ENCODE results near the gene TFEB.

The TFEB gene

GRCh38 chr6:41743406-41744235, 8.2 kb upstream of the TFEB start:
- Histone ChIP-seq H2BK120ac (ENCODE audit: low read depth, low read length) (no peak overlapping the region), H4K5ac (ENCODE audit: low read length) (no peak overlapping the region), H3K4me1 (ENCODE audit: control insufficient read depth, low read depth, low read length) (no peaks in the 10 kb centered on the region), H3K79me1 (ENCODE audit: low read length) (no peaks in the 10 kb centered on the region), H4K8ac (ENCODE audit: low read depth, low read length) (no peak overlapping the region), H2BK5ac (ENCODE audit: low read length) (no peak overlapping the region), H3K4ac (ENCODE audit: low read depth, low read length) (no peak overlapping the region), H3K4me2 (ENCODE audit: low read length) (no peak overlapping the region), H2AK5ac (ENCODE audit: low read length) (no peak overlapping the region), H3K79me2 (ENCODE audit: control insufficient read depth, insufficient read depth, low read length) (no peaks in the 10 kb centered on the region), H3K18ac (ENCODE audit: low read length) (no peak overlapping the region), H3K27me3 (ENCODE audit: insufficient read depth, low read length, poor library complexity) (no peaks in the 10 kb centered on the region), H3K36me3 (ENCODE audit: control insufficient read depth, insufficient read depth, low read length) (no peaks in the 10 kb centered on the region), H2BK15ac (replicated peaks; ENCODE audit: low read depth) (no peak overlapping the region), H3K23ac (ENCODE audit: low read length) (no peak overlapping the region), H3K4me3 (ENCODE audit: low read length) (no peak overlapping the region), H3K56ac (ENCODE audit: low read length) (no peak overlapping the region), H3K27ac (ENCODE audit: low read depth, low read length) (no peak overlapping the region), H3K9ac (ENCODE audit: low read length) (no peak overlapping the region)
- DNase-seq: no peak
- no CpG with 5 or more reads among the region's 6 CpGs for WGBS (ENCODE audit: extremely low coverage, insufficient coverage, low lambda C conversion rate)

DNA sequence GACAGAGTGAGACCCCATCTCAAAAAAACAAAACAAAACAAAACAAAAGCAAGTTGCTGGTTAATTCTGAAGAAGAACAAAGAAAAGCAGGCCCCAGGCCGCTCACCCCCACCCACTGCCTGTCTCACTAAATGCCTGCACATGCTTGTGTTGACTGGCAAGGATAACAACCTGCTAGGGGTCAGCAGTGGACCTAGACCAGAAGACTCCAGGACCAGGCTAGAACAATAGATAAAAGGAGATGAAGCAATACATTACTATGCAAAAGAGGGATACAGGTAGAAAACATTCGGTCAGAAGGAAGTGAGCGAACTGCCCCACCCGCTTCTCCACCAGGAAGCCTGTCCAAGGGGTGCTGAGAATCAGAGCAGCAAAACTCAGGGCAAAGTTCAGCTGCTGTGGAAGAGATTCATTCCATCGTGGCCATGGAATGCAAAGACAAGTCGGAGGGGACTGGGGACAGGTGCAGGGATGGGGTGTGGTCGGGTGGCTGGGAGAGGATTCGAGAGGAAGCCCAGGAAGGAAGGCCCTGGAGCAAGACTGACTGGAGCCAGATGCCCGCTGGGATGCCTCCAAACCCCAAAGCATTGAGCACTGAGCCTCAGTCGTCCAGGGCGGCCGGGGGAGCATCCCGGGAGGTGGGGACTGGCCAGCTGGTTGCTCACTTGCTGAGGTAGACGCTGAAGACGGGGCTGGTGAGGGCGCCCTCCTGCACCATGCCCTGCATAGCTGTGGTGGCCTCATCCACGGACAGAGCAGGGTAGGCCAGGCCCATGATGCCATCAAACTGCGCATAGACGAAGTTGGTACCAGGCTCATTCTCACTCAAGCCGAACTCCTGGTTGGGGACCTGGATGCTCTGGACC, 6.5 kb upstream of the TFEB start:
- Histone ChIP-seq H3K4me3 (ENCODE audit: low read length) (no peak overlapping the region), H3K4ac (ENCODE audit: low read depth, low read length) (no peak overlapping the region), H3K27me3 (ENCODE audit: insufficient read depth, low read length, poor library complexity) (no peaks in the 10 kb centered on the region), H3K9ac (ENCODE audit: low read length) (no peak overlapping the region), H2BK120ac (ENCODE audit: low read depth, low read length) (no peak overlapping the region), H3K4me2 (ENCODE audit: low read length) (no peak overlapping the region), H3K18ac (ENCODE audit: low read length) (no peak overlapping the region), H3K79me1 (ENCODE audit: low read length) (no peaks in the 10 kb centered on the region), H3K23ac (ENCODE audit: low read length) (no peak overlapping the region), H2AK5ac (ENCODE audit: low read length) (no peak overlapping the region), H3K27ac (ENCODE audit: low read depth, low read length) (no peak overlapping the region), H3K79me2 (ENCODE audit: control insufficient read depth, insufficient read depth, low read length) (no peaks in the 10 kb centered on the region), H4K5ac (ENCODE audit: low read length) (no peak overlapping the region), H3K4me1 (ENCODE audit: control insufficient read depth, low read depth, low read length) (no peaks in the 10 kb centered on the region), H2BK5ac (ENCODE audit: low read length) (no peak overlapping the region), H3K36me3 (ENCODE audit: control insufficient read depth, insufficient read depth, low read length) (no peaks in the 10 kb centered on the region), H3K56ac (ENCODE audit: low read length) (no peak overlapping the region), H4K8ac (ENCODE audit: low read depth, low read length) (no peak overlapping the region), H2BK15ac (replicated peaks; ENCODE audit: low read depth) (no peak overlapping the region)
- no CpG with 5 or more reads among the region's 20 CpGs for WGBS (ENCODE audit: extremely low coverage, insufficient coverage, low lambda C conversion rate)
- peak; percentile 25 for DNase-seq

DNA sequence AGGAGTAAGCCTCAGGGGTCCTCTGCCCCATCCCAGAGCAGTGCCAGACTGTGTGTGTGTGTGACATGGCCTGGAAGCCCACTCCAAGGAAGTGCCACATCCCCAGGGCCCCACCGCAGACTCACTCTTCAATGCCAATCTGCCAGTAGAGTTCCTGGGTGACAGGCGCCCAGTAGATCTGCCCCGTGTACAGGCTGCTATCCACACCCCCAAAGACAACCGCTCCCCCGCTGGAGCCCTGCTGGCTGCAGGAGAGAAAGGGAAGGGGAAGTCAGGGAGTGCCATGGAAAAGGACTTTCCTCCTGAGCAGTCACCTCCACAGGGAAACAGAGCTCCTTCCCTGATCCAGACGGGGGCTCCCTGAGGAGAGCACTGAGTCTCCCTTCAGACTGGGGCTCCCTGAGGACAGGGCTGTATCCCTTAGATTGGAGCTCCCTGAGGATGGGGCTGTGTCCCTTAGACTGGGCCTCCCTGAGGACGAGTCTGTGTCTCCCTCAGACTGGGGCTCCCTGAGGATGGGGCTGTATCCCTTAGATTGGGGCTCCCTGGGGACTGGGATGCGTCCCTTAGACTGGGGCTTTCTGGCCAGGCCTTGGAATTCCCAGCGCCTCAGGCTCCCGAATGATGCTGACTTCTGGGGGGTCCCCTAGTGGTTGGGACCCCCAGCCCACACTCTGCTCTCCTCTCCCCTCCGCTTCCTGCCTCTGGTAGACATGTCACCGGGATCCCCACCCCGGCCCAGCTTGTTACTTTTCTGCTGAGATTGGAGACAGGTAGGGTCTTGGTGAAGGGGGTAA, 5.2 kb upstream of the TFEB start:
- H3K4me3 ChIP-seq (ENCODE audit: low read length): no peak overlapping the region
- no peaks in the 10 kb centered on the region for H3K79me2 ChIP-seq (ENCODE audit: control insufficient read depth, insufficient read depth, low read length)
- H3K18ac ChIP-seq (ENCODE audit: low read length): no peak overlapping the region
- H3K27me3 ChIP-seq (ENCODE audit: insufficient read depth, low read length, poor library complexity): no peaks in the 10 kb centered on the region
- H2AK5ac ChIP-seq (ENCODE audit: low read length): no peak overlapping the region
- H3K4me2 ChIP-seq (ENCODE audit: low read length): no peak overlapping the region
- whole genome bisulfite sequencing (ENCODE audit: extremely low coverage, insufficient coverage, low lambda C conversion rate): no CpG with 5 or more reads among the region's 13 CpGs
- H3K23ac ChIP-seq (ENCODE audit: low read length): no peak overlapping the region
- no peak overlapping the region for H4K8ac ChIP-seq (ENCODE audit: low read depth, low read length)
- no peak overlapping the region for H3K9ac ChIP-seq (ENCODE audit: low read length)
- no peak overlapping the region for H2BK5ac ChIP-seq (ENCODE audit: low read length)
- H3K27ac ChIP-seq (ENCODE audit: low read depth, low read length): no peak overlapping the region
- DNase-seq: no peak
- H3K4me1 ChIP-seq (ENCODE audit: control insufficient read depth, low read depth, low read length): no peaks in the 10 kb centered on the region
- no peak overlapping the region for H3K56ac ChIP-seq (ENCODE audit: low read length)
- H2BK120ac ChIP-seq (ENCODE audit: low read depth, low read length): no peak overlapping the region
- H2BK15ac ChIP-seq (replicated peaks; ENCODE audit: low read depth): no peak overlapping the region
- H3K79me1 ChIP-seq (ENCODE audit: low read length): no peaks in the 10 kb centered on the region
- H3K4ac ChIP-seq (ENCODE audit: low read depth, low read length): no peak overlapping the region
- no peaks in the 10 kb centered on the region for H3K36me3 ChIP-seq (ENCODE audit: control insufficient read depth, insufficient read depth, low read length)
- no peak overlapping the region for H4K5ac ChIP-seq (ENCODE audit: low read length)

GRCh38 chr6:41739041-41739440, 3.6 kb upstream of the TFEB start:
- H4K8ac ChIP-seq (ENCODE audit: low read depth, low read length): no peak overlapping the region

GRCh38 chr6:41737591-41738130, 2.3 kb upstream of the TFEB start:
- H3K4me1 ChIP-seq (ENCODE audit: control insufficient read depth, low read depth, low read length): peaks cover 3% of the 10 kb centered on the region
- no peak overlapping the region for H3K27ac ChIP-seq (ENCODE audit: low read depth, low read length)
- no peak overlapping the region for H3K56ac ChIP-seq (ENCODE audit: low read length)

More at GRCh38 chr6:41739041-41739440, 3.6 kb upstream of the TFEB start:
- Histone ChIP-seq H4K5ac (ENCODE audit: low read length) (no peak overlapping the region), H3K4me1 (ENCODE audit: control insufficient read depth, low read depth, low read length) (no peaks in the 10 kb centered on the region), H2BK120ac (ENCODE audit: low read depth, low read length) (no peak overlapping the region), H3K27ac (ENCODE audit: low read depth, low read length) (no peak overlapping the region), H2BK5ac (ENCODE audit: low read length) (no peak overlapping the region), H2BK15ac (replicated peaks; ENCODE audit: low read depth) (no peak overlapping the region), H3K36me3 (ENCODE audit: control insufficient read depth, insufficient read depth, low read length) (no peaks in the 10 kb centered on the region), H3K79me1 (ENCODE audit: low read length) (no peaks in the 10 kb centered on the region), H3K4me2 (ENCODE audit: low read length) (no peak overlapping the region), H3K4me3 (ENCODE audit: low read length) (no peak overlapping the region), H3K23ac (ENCODE audit: low read length) (no peak overlapping the region), H2AK5ac (ENCODE audit: low read length) (no peak overlapping the region), H3K9ac (ENCODE audit: low read length) (no peak overlapping the region), H3K27me3 (ENCODE audit: insufficient read depth, low read length, poor library complexity) (no peaks in the 10 kb centered on the region), H3K18ac (ENCODE audit: low read length) (no peak overlapping the region), H3K79me2 (ENCODE audit: control insufficient read depth, insufficient read depth, low read length) (no peaks in the 10 kb centered on the region), H3K4ac (ENCODE audit: low read depth, low read length) (no peak overlapping the region), H3K56ac (ENCODE audit: low read length) (no peak overlapping the region)
- peak; percentile 69 for DNase-seq
- WGBS (ENCODE audit: extremely low coverage, insufficient coverage, low lambda C conversion rate): no CpG with 5 or more reads among the region's 4 CpGs

More at GRCh38 chr6:41737591-41738130, 2.3 kb upstream of the TFEB start:
- no peak overlapping the region for H3K18ac ChIP-seq (ENCODE audit: low read length)
- no peak overlapping the region for H2BK5ac ChIP-seq (ENCODE audit: low read length)
- no peak overlapping the region for H3K4me2 ChIP-seq (ENCODE audit: low read length)
- H3K23ac ChIP-seq (ENCODE audit: low read length): no peak overlapping the region
- no CpG with 5 or more reads among the region's 6 CpGs for WGBS (ENCODE audit: extremely low coverage, insufficient coverage, low lambda C conversion rate)
- H3K27me3 ChIP-seq (ENCODE audit: insufficient read depth, low read length, poor library complexity): no peaks in the 10 kb centered on the region
- no peaks in the 10 kb centered on the region for H3K36me3 ChIP-seq (ENCODE audit: control insufficient read depth, insufficient read depth, low read length)
- no peak overlapping the region for H3K4me3 ChIP-seq (ENCODE audit: low read length)
- H3K9ac ChIP-seq (ENCODE audit: low read length): no peak overlapping the region
- no peak for DNase-seq
- no peaks in the 10 kb centered on the region for H3K79me1 ChIP-seq (ENCODE audit: low read length)
- H4K8ac ChIP-seq (ENCODE audit: low read depth, low read length): no peak overlapping the region
- H2AK5ac ChIP-seq (ENCODE audit: low read length): no peak overlapping the region
- H3K79me2 ChIP-seq (ENCODE audit: control insufficient read depth, insufficient read depth, low read length): no peaks in the 10 kb centered on the region
- no peak overlapping the region for H3K4ac ChIP-seq (ENCODE audit: low read depth, low read length)
- no peak overlapping the region for H2BK120ac ChIP-seq (ENCODE audit: low read depth, low read length)
- H2BK15ac ChIP-seq (replicated peaks; ENCODE audit: low read depth): no peak overlapping the region
- H4K5ac ChIP-seq (ENCODE audit: low read length): no peak overlapping the region

All from mesendoderm (in vitro differentiated cells).